NCI-H524 treated with DMSO at 0.1 percent for 48 hours (cell line): ENCODE measurements around the gene SYNE1.
"Not testable (repeated sequence)": the region's sequence is repeated elsewhere in the genome, so short reads cannot be mapped to it uniquely, and the experiment has no call there.

Experiments
- DNase-seq: peaks from one replicate; lab custom pipeline; 2025; lab: John Stamatoyannopoulos, UW

SYNE1 gene

DNA sequence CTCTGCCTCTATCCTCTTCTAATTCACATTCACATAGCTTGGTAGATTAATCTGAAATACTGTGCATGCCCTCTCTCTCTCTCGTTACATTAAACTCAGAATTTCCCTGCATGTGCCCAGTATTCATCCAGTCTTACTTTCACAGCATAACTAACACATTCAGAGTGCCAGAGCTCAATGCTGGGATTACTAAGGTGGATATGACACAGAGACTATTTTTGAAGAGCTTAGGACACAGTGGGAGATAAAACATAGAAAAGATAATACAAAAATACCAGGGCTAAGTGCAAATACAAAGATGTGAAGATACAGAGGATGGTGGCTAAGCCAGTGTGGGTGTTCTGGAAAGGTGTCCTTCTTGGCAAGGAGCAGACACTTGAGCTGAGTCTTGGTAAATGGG, 6.3 kb downstream of the SYNE1 start:
- DNase-seq: no peak

DNA sequence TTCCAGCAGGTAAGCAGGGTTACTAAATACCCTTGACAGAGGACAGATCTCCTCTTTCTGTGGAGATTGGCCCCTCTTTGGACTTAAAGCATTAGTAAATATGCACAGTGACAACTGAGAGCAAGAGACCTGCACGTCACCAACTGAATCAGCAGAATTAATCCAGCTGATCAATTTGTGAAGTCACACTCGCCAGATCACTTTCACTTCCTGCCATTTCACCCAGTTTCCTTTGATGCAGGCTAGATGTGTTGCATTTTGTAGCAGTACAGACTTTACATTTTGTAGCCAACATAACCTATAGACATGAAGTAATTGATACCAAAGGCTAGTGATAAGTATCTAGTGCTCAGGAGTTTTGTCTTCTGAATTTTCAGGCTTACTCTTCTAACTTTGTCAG, 11.9 kb downstream of the SYNE1 start:
- DNase-seq: no peak

DNA sequence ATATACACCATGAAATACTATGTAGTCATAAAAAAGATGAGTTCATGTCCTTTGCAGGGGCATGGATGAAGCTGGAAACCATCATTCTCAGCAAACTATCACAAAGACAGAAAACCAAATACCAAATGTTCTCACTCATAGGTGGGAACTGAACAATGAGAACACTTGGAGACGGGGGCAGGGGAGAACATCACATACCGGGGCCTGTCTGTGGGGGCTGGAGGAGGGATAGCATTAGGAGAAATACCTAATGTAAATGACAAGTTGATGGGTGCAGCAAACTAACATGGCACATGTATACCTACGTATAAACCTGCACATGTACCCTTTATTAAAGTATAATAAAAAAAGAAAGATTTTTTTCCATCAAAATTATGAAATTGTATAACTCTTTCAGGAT, 22.4 kb downstream of the SYNE1 start:
- not testable (repeated sequence) for DNase-seq

DNA sequence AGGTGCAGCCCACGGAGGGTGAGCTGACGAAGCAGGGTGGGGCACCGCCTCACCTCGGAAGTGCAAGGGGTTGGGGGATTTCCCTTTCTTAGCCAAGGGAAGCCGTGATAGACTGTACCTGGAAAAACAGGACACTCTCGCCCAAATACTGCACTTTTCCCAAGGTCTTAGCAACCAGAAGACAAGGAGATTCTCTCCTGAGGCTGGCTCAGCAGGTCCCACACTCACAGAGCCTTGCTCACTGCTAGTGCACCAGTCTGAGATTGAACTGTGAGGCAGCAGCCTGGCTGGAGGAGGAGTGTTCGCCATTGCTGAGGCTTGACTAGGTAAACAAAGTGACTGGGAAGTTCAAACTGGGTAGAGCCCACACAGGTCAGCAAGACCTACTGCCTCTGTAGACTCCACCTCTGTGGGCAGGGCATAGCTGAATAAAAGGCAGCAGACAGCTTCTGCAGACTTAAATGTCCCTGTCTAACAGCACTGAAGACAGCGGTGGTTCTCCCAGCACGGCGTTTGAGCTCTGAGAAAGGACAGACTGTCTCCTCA, 28.0 kb downstream of the SYNE1 start:
- DNase-seq: no peak

DNA sequence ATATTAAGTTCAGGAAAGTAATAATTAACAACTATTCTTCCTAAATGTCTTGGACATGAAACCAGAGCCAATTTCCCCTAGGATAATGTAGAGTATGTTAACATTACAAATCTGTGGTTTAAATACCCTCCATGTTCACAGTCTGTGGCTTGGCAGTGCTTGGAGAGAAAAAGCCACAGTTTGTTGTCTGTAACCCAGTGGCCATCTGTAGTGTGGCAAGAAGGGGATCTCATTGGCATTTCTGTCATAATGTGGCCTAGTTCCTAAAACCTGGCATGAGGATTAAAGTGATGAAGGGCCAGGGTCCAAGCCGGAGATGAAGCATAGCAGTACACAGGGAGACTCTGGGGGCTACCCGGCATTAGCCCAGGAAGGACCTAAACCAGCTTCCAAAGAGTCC, 31.2 kb downstream of the SYNE1 start:
- DNase-seq: no peak

DNA sequence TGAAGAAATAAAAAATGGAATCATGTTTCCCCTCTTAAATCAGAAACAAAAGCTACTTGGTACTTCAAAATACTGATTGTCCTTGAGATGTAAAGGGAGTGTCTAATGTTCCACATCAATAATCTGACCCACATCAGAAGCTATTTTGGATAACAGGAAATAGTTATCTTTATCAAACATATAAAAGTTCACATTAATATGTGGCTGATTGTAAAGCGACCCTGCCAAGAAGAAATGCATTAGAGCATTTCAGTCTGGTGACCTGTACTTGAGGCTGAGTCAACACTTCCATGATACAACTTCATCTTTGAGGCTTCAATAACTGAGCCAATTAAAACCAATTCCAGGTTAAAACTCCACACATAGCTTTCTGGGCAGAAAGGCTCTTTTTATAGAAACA, 31.8 kb downstream of the SYNE1 start:
- DNase-seq: no peak

DNA sequence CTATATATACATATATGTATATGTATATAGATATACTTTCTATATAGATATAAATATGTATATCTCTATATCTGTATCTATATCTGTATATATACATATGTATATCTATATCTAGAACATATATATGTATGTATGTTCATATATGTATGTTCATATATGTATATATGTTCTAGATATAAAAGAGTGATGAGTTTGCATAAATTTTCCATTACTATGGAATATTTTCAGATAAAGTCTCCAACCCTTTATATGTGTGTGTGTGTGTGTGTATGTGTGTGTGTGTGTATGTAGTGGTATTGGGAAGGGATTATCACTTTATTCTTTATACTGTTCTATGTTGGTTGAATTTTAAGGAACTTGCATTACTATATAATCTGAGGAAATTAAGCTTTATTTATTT, 33.3 kb downstream of the SYNE1 start:
- no peak for DNase-seq

DNA sequence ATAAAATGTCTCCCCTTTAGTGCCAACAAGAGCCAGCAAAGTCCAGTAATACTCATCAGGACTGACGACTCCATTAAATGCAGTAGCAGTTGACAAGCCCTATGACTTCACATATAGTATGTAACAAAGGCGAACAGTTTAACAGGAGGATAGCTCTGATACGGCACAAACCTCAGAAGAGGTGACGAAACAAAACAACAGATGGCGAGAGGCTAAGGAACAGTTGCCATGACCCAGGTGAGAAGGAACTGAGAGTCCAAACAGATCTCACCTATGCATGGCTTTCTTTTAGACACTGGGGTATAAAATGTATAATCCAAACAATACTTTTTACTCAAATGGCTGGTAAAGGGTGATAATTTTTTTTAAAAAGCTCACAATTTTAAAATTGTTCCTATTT, 37.1 kb downstream of the SYNE1 start:
- DNase-seq: no peak

DNA sequence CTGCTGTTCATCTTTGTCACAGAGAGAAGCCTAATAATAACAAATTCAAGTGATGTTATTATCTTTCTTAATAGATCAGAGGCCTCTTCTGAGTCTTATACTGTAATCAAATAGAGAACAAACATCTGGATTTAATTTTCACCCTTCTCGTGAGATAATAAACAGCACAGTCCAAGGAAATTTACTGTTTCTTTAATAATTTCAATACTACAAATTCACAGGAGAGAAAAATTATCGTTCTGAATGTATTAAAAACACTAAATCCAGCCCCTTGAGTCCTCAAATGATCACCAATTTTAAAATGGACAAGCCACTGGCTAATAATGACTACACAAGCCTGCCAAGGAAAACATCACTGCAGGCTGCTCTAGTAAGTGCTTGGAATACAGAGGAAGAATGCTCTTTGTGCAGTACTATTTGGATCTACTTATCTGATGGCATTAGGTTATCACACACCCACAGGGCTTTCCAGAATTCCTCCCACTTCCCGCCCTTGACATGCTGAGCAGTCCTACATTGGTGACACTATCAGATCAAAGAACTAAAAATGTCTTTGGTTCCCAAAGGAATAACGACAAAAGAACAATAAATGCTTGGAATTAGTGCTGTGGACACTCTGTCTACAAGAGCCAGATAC, 38.1 kb downstream of the SYNE1 start:
- no peak for DNase-seq

DNA sequence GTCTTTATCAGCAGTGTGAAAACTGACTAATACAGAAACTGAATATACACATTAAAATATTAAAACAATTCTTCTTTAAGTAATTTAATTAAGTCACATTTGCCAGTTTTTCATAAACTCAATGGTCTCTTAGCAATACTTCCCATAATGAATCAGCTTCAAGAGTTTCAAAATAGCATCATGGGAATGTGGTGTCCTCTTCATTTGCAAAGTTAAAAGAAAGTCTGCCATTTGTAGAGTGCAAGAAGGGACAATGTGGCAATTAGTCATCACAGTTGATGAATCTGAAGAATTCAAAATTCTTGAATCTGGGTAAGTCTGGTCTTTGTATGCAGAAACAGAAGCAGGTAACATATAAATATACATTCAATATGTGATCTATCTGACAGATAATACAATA, 38.7 kb downstream of the SYNE1 start:
- no peak for DNase-seq

DNA sequence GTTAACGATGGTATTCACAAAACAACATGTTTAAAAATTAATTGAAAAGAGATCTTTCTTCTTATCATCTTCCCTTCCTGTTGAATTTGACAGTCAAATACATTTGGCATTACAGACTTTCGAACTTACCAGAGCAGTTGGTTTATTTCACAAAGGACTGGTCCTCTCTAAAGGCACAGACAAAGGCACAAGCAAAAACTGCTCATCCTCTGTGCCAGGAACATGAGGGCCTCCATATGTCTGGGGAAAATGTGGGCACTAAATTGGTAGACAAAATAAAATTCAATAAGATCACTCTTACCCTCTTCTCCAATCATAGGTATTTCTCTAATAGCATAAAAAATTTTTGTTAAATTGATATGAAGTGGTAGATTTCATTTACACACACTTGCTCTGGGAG, 40.4 kb downstream of the SYNE1 start:
- no peak for DNase-seq

DNA sequence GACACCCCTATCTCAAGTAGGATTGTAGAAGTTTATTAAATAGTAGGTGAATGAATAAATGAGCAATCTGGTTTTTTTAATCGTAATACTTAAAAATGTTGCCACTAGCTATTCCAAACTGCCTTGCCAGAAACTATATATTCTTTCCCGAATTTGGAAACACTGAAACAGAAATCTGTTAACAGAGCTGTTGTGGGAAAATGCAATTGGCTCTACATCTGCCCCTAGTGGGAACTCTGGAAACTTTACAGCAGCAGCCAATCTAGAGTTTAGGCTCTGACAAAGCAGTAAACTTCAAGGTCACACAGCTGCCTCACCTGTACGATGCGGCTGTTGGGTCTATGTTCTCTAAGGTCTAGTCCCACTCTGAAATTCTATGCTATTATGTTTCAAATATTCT, 41.7 kb downstream of the SYNE1 start:
- DNase-seq: no peak

DNA sequence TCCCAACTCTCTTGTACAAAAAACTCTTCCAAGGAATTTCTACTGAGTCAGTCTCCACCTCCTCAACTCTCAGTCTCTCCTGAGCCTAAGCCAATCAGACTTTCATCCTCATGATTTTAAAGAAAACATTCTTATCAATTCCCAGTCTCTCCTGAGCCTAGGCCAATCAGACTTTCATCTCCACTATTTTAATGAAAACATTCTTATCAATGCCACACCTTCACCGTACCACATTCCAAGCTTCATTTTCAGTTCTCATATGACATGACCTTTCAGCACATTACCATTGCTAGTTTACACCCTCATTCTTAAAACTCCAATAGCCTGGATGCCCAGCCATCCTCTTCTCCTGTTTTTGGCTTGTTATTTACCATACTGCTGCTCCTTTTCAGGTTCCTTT, 42.5 kb downstream of the SYNE1 start:
- DNase-seq: no peak

DNA sequence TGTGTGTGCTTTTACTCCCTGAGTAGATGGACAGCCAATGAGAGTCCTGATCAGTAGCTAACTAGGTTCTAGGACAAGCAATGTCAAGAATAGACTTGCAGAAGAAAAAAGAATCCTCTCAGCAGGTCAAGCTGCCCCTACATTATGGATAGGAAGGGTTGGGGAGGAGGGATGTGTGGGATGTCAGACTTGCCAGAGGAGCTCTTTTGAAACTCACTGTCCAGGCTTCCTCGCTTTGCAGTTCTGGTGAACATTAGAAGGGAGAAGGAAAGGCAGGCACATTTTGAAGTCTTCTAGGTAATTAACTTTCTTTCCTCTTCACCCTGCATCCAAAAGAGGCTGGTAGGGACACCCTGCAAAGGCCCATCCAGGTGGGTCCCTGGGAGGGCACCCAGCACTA, 48.7 kb downstream of the SYNE1 start:
- DNase-seq: no peak

DNA sequence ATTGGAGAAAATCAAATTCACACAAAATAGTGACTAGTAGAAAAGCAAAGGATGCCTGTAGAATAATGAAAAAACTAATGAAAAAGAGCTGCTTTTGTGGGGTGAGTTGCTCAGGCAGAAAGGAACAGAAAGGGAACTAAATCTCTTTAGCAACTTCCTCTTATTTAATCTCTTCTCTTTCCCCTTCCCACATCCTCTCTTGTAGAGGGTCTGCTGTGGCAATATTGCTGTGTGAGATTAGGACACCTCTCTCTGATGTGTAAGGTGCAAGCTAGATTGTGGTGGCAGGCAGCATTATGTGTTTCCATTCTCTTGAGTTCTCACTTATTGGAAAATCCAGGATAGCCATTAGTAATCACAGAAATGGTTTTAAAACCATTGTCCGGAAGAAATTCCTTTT, 49.7 kb downstream of the SYNE1 start:
- DNase-seq: no peak

DNA sequence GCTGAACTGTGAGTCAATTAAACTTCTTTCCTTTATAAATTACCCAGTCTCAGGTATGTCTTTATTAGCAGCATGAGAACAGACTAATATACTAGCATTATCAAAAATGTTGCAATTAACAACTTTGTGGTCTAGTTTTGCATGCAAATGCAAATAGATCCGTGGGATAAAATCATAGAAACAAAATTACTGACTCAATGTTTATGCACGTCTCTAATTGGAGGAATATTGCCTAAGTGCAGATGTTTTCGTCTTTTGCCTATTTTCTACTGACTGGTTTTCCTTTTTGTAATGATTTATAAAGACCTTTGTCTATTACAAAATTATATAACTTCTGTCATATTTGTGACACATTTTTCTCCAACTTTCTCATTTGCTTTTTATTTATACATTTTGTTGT, 51.9 kb downstream of the SYNE1 start:
- DNase-seq: no peak

DNA sequence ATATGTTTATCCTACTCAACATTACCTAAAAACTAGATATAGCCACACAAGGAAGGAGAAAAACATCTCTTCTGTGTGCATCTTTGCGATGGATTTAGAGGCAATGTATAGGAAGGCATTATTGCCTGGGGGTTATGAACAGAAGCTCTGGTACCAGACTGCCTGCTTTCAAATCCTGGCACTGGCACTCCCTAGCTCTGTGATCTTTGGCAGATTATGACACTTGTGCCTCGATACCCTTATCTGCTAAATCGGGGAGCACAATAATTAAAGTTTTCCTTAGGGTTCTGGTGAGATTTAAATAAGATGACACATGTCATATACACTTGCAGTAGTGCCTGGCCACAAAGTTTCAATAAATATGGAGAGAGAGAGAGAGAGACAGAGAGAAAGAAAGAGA, 53.3 kb downstream of the SYNE1 start:
- DNase-seq: no peak

DNA sequence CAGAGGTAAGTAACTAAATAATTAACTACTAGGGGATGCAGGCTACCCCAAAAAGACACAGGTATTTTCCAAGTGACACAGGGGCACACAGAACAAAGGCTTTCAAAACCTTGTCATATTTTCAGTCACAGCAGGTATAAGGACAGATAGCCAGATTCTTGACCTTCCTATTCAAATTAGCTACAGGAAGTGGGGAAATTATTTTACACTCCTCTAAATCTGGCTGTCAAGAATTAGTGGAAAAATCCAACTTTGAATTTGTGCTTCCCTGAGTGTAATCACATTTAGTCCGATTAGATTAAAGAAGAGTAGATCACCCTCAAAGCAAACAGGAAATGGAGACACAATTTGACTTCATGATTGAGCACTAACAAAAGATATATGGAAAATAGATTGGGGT, 60.6 kb downstream of the SYNE1 start:
- no peak for DNase-seq

DNA sequence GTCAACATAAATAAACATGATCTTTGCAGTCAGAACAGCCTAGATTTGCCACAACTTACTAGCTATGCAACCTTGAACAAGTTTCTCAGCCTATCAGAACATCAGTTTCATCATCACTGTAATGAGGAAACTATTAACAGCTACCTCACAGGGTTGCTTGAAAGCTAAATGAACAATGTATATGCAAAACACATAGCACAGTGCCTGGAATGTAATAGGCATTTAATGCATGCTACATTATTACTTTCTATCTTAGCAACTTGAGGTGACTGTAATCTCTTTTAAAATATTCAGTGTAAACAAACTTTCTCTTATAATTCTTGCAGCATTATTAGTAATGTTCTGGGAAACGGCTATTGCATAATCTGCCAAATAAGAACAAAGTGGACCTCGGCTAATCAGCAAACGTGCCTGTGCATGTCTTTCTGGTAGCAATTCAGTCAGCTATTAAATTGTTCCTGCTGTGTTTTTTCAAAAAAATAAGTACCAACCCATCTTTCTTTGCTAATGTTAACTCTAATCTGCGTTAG, 61.5 kb downstream of the SYNE1 start:
- no peak for DNase-seq

DNA sequence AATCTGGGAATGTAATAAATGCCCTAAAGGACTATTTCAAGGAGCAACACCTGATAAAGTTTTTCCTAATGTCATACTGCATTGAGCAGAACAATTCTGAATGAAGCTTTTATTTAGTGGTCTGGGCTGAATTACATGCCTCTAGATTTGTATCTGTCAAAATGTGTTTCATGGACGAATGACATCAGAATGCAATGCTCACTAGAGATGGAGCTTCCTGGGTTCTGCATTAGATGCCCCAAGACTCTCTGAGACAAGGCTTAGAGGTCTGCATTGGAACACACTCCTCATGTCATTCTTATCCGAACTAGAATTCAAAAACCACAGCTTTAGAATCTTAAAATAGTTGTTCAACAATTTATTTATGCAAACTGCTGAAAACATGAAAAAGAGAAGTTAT, 62.0 kb downstream of the SYNE1 start:
- DNase-seq: no peak

DNA sequence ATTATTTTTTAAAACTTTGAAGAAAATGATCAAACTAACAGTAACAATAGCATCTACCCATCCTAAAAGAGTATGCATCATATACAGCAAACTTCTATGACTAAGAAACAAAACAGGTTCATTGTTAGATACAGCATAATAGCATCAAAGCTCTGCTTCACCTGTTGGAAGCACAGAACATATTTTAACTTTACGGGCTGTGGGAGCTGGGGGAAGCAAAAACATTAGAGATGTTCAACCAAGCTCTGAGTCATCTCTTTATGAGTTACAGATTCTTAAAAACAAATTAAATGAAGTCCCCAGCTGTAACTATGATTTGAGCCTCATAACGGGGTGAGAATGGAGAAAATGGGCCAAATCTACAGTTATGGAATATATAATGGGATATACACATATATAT, 63.4 kb downstream of the SYNE1 start:
- no peak for DNase-seq

DNA sequence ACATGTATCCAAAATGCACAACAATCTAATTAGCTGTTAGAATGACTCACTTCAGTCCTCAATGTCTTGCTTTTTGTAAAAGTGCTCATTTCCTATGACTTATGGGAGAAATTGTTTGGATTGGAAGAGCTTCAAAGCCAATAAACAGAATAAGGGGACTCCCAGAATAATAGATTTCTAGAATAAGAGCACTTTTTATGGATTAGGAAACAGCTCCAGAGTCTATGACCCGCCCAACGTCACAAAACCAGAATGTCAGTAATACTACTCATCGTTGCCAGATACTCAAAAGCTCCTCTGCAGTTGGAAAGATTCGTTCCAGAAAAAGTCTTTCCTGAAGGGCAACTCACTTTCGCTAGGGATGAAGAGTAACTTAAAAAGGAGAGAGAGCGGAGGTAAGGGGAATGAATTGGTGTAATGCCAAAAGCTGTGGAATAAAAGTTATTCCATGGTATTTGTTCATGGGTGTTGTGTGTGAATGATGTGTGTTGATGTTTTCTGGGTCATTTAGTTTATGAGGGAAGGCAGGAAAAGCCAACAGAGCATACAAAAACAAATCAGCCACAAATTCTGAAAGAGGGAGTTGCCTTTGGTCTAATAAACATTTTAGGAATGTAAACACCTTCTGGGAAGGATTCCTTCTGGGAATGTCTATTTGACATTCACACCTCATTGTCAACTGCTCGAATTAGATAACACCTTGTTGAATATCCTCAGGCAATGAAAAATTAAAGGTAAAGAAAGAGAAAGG, 64.6 kb downstream of the SYNE1 start:
- DNase-seq: no peak

DNA sequence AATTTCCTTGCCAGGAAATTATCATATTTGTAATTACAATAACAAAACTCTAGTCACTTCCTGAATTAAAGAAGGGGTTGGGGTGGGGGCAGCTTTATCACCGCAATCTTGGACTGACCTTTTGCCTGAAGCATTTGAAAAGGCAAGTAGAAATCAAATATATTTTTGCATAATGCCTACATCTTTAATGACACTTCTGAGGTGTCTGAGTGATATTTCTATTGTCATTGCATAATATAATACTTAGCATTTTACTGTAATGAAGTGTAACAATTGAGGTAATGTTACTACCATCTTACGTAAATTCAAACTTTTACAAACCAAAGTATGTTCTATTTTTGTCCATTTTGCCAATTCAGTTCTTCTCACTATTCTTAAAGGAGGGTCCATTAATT, 65.2 kb downstream of the SYNE1 start:
- no peak for DNase-seq

DNA sequence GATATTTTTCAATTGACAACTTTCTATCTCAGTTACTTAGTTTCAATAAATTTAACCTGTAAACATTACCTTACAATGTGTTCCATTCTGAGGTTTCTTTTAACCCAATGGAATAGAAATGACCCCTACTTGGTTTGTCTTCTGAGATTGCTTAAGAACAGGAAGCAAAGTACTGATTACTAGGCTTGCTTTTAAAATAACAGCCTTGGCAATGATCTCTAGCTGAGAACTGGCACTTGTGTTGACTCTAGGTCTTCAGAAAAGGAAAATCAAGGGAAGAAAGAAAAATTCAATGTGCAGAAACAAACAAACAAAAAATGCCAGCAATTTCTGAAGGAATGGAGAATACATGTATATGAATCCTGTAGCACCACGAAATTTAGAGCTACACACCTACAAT, 66.1 kb downstream of the SYNE1 start:
- DNase-seq: no peak
